PC-3 (cell line): ENCODE data around the gene SIGLEC6.

Experiments used
- EZH2phosphoT487 ChIP-seq: fragments of 300-600 bp; sonication (generic); IDR thresholded peaks from 2 replicates; pipeline ENCODE4 v1.6.1; 2018; ENCODE audit warnings: mild to moderate bottlenecking, antibody characterized with exemption, low read length, borderline replicate concordance
- TF ChIP-seq, protein P1 (sequence below): fragments of 300-600 bp; sonication (generic); conservative IDR thresholded peaks from 2 replicates; pipeline ENCODE4 v1.5.1; 2017; ENCODE audit warnings: antibody characterized with exemption, low read depth, mild to moderate bottlenecking, low read length

DNA sequence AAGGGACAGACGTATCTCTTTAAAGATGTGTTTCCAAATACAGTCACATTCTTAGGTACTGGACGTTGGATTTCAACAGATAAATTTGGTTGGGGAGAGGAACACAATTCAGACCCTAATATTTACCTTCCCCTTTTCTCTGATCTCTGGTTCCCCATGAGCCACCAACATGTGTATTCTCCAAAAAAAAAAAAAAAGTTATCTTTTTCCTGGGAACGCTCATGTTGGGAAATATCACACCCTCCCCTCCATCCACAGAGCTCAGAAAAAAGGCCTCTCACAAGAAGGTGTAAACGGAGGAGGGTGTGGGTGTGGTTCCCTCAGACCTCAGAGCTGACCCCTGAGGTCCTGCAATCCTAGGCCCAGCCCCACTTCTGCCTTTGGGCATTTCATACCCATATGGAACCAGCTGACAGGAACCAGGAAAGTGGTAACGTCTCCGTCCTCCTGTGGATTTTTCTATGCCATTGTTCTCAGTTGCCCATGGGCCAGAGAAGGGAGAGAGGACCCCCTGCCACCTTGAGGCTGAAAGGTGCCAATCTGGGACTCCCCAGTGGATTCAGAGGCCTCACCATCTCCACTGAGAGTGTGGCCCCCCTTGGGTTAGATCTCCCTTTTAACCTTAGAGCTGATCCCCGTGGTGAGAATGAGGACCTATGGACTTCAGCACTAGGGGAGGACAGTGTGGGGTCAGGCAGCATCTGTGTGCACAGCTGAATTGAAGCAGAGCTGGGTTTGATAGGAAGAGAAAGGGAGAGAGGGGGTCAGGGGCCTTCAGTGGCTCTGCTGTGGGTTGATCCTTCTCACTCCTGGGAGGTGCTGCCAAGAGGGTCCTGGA lies 21.4 kb downstream of the SIGLEC6 start:
- no peak for TF ChIP-seq EZH2phosphoT487
- TF ChIP-seq, protein P1, sequence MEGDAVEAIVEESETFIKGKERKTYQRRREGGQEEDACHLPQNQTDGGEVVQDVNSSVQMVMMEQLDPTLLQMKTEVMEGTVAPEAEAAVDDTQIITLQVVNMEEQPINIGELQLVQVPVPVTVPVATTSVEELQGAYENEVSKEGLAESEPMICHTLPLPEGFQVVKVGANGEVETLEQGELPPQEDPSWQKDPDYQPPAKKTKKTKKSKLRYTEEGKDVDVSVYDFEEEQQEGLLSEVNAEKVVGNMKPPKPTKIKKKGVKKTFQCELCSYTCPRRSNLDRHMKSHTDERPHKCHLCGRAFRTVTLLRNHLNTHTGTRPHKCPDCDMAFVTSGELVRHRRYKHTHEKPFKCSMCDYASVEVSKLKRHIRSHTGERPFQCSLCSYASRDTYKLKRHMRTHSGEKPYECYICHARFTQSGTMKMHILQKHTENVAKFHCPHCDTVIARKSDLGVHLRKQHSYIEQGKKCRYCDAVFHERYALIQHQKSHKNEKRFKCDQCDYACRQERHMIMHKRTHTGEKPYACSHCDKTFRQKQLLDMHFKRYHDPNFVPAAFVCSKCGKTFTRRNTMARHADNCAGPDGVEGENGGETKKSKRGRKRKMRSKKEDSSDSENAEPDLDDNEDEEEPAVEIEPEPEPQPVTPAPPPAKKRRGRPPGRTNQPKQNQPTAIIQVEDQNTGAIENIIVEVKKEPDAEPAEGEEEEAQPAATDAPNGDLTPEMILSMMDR = no peak
